GM19023 (cell line): ENCODE results near the gene TBC1D13.
A peak's percentile ranks its signal among the peaks of the same experiment; 100 is the strongest.
"Not testable (repeated sequence)": the region's sequence is repeated elsewhere in the genome, so short reads cannot be mapped to it uniquely, and the experiment has no call there.

Experiments
- ATAC-seq: cut with Tn5 transposase; IDR thresholded peaks from one replicate; pipeline ENCODE4 v1.9.1; 2021; ENCODE audit warnings: mild to moderate bottlenecking, moderate library complexity; ENCODE audit not compliant: unreplicated experiment

Gene TBC1D13

GRCh38 chr9:128786681-128787601 is at the start of gene TBC1D13:
Gene TBC1D13, plus strand, starts transcription at chr9:128787253. Its CDS starts 101 bp downstream, at chr9:128787354.
- peak; percentile 89 for ATAC-seq

DNA sequence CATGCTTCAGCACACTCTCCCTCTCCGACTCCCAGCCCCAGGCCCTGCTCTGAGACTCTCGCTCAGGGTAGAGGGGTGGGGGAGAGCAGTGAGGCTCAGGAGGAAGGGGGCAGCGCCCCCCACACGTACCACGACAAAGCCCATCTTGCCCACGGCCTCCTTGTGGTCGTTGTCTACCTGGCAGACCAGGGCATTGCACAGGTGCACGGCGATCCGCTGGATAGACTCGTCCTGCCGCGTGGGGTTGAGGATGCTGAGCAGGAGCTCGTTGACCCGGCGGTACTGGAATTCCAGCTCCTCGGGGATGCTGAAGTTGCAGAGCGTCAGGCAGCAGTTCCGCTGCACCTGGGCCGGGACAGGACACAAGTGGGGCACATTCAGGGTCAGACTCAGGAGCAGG is 44.7 kb upstream of the TBC1D13 start:
- no peak for ATAC-seq

DNA sequence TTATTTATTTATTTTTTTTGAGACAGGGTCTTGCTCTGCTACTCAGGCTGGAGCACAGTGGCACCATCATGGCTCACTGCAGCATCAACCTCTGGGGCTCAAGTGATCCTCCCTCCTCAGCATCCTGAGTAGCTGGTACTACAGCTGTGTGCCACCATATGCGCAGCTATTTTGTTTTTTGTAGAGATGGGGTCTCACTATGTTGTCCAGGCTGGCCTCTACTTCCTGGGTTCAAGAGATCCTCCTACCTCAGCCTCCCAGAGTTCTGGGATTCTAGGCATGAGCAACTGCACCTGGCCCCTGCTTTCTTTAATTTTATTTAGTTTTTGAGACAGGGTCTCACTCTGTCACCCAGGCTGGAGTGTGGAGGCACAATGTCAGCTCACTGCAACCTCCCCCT is 43.6 kb upstream of the TBC1D13 start:
- ATAC-seq, result no peak

DNA sequence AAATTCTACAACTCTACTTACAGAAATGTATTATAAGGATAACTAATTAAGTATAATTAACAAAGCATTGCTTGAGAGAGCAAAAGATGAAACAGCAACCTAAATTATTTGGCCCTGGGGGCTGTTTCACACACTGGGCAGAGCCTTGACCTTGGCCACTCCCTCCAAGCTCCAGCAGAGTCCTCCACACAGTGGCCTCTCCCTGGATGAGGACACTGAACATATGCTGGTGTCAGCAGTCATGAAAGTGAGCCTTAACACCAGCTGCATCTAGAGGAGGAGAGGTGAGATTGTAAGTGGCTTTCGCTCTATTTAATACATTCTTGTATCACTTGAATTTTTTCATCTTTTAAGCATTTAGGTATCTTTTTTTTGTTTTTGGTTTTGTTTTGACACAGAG is 39.8 kb upstream of the TBC1D13 start:
- no peak for ATAC-seq

- no peak for ATAC-seq
Observed at GRCh38 chr9:128750926-128751595, 36.0 kb upstream of the TBC1D13 start.

DNA sequence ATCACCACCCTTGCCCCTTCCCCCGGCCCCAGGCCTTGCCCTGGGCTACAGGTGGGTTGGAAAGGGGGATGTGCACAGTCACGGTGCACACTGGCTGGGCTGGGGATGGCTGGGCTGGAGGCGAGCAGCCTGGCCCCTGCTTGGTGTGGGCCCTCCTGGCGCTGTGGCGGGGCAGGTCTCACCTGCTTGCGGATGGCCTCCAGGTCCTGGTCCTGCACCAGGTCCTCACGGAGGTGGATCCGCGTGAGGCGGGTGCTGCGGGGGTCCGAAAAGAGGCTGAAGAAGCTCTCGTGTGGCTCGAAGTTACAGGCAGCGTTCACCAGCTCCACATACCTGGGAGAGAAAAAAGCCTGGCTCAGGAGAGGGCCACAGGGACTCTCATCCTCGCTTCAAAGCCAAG is 33.4 kb upstream of the TBC1D13 start:
- ATAC-seq, result no peak

DNA sequence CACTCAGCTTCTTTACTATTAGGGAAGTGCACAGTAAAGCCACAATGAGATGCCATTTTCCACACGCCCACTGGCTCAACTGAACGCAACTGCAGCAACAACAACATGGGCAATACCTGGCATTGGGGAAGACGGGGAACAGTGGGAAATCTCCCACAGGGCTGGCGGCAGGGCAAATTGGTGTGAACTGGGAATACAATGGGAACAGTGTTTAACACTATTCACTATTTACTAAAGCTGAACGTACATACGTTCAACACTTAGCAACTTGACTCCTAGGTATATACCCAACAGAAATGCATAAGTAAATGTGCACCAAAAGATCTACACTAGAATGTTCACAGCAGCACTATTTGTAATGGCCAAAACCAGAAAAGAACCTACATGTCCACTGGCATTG is 29.5 kb upstream of the TBC1D13 start:
- no peak for ATAC-seq

DNA sequence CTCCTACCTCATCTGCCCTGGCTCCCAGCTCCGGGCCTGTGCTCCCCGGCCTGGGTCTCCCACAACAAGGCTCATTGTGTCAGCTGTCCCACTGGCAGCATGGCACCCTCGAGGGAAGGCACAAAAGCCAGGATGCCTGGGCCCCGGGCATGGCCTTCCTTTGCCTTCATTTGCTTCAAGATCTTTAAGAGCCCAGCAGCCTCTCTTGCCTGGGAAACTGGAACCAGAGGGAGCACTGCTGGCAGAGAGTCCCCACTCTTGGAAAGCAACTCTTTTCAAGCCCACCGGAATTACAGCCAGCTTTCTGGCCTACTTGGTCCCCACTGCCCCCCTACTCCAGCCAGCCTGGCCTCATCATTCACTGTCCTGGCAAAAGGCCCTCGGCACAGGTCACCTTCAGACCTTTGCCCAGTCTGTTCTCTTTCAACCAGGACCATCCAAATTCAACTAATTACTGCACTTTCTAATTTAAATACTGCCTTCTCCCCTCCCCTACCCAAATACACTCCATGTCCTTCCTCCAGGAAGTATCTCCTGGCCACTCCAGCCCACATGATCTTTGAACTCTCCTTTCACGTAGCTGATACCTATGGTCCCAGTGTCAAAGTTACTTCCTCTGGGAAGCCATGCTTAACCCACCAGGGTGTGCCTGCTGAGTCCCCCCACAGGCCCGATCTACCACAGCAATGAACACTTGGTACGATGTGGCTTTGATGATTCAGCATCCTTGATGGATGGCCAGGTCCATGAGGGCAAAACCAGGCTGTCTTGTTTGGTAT is 24.2 kb upstream of the TBC1D13 start:
- no peak for ATAC-seq

DNA sequence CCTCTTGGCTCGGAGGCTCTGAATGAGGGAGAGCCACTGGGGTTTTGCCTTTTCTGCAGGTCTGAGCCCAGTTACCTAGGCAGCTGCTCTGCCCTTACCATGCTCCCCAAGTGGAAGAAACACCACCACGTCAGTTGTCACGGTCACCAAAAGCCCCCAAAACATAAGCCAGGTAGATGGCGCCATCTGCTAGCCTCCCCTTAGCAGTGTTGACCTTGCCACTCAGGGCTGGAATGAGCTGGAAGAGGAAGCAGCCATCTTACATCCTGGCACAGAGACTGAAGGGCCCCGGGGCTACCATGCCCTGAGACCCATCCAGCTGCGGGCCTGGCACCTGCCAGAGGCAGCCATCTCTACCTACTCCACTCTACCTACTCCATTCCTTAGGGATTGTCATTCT is 22.7 kb upstream of the TBC1D13 start:
- no peak for ATAC-seq

- ATAC-seq, result no peak
Observed at GRCh38 chr9:128765499-128765898, 21.6 kb upstream of the TBC1D13 start.

DNA sequence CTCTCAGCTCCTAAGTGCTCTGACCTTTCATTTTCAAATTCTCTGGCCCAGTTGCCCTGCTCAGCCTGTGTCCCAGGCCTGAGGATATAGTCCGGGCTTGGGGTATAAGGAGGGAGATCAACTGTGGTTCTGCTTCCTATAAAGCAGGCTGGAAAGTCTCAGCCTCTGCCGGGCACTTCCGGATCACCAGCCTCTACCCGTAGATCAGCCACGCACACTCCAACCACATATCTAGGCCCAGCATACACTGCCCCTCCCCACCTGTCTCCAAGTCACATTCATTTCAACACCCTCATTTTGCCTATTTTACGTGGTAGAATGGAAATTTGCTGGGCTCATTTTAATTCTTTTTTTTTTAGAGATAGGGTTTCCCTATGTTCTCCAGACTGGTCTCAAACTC is 18.4 kb upstream of the TBC1D13 start:
- no peak for ATAC-seq

- ATAC-seq, result no peak
Observed at GRCh38 chr9:128770286-128771030, 16.6 kb upstream of the TBC1D13 start.

- ATAC-seq, result peak; percentile 30
Observed at GRCh38 chr9:128771094-128771721, 15.8 kb upstream of the TBC1D13 start.

DNA sequence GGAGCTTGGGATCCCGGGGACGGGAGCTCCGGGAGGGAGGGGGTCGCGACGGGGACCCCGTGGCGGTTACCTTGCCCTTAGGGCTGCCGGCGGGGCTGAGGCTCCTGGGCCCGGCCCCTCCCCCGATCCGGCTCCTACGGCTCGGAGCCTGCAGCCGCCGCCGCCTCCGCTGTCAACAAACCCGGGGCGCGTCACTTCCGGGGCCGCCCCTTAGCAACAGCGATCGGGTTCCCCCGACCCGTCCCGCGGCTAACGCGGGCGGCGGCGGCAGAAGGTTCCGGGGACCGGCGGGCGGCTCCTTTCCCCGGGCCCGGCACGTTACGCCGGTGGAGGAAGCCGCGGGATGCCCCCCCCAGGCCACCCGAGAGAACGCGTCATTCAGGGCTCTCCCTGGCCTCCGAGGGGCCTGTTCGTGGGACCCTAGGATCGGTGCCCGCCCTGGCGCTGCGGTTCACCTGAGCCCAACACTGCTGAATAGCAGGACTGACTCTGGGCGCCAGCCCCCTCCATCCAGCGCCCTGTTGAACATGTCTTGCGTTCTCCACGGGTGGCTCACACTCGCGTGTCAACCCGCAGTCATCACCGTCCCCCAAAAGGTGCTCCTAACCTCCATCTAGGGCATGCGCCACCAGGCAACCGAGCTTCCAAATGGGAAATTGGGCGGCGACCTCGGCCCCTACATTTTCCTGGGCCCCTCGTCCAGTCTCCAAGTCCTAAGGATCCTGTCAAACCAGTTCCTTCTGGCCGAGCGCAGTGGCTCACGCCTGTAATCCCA is 15.1 kb upstream of the TBC1D13 start, which contains the start of gene ZER1:
Gene ZER1, minus strand, starts transcription at position 183 of the 775 bp plus-strand sequence. CDS start 16,362 bp downstream, outside the sequence.
- ATAC-seq, result peak; percentile 89

DNA sequence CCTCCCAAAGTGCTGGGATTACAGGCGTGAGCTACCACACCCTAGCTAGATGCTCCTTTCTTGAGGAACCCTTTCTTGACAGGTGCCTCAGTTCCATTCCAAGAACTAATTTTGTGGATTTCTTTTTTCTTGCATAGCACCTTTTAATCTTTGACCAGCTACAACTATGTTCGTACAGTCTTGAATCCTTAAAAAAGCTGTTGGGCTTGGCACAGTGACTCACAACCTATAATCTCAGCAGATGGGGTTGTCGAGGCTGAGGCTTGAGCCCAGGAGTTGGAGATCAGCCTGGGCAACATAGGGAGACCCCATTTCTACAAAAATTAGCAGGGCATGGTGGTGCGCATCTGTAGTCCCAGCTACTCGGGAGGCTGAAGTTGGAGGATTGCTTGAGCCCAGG is 14.0 kb upstream of the TBC1D13 start:
- ATAC-seq, result no peak

DNA sequence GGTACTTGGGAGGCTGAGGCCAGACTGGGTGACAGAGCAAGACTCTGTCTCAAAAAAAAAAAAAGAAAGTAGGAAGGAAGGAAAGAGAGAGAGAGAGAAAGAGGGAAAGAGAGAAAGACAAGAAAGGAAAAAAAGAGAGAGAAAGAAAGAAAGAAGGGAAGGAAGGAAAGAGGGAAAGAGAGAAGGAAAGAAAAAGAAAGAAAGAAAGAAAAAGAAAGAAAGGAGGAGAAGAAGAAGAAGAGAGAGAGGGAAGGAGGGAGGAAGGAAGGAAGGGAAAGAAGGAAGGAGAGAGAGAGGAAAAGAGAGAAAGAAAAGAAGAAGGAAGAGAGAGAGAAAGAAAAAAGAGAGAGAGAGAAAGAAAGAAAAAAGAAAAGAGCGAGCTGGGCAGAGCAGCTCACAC is 12.2 kb upstream of the TBC1D13 start:
- no peak for ATAC-seq

DNA sequence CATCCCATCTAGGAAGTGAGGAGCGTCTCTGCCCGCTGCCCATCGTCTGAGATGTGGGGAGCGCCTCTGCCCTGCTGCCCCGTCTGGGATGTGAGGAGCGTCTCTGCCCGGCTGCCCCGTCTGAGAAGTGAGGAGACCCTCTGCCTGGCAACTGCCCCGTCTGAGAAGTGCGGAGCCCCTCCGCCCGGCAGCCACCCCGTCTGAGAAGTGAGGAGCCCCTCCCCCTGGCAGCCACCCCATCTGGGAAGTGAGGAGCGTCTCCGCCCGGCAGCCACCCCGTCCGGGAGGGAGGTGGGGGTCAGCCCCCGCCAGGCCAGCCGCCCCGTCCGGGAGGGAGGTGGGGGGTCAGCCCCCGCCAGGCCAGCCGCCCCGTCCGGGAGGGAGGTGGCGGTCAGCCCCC is 7.0 kb upstream of the TBC1D13 start:
- not testable (repeated sequence) for ATAC-seq

DNA sequence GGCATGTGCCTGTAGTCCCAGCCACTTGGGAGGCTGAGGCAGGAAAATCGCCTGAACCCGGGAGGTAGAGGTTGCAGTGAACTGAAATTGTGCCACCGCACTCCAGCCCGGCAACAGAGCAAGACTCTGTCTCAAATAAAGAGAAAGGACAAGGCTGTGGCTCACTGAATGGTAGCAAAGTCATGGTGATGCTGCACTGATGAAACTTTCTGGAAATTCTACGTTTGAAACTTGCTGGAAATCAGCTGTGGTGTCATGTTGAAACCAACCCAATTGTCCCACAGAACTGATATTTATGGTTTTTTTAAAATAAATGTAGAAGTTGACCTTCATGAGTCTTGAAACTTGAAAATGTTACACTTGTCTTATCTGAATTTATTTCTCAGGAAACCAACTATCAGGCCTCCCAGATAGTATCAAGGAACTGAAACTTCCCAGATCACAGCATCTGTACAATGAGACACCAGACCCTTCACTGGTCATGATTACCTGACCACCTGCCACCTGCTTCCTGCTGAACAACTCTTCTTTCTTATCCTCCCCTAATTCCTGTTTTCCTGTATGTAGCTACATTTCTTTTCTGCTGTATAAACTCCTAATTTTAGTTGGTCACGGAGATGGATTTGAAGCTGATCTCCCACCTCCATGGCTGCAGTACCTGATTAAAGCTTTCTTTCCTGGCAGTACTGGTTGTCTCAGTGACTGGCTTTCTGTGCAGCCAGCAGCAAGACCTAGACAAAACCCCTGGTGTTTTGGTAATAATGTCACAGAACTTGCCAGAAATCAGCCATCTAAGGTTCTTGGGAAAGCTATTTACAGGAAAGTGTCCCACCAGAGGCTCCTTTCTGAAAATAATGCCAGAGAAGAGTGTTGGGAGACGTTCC is 5.6 kb upstream of the TBC1D13 start:
- no peak for ATAC-seq
